ENCODE results near the gene YIPF6.
A peak's percentile ranks its signal among the peaks of the same experiment; 100 is the strongest.
"Not testable (repeated sequence)": the region's sequence is repeated elsewhere in the genome, so short reads cannot be mapped to it uniquely, and the experiment has no call there.

The YIPF6 gene

GRCh38 chrX:68506649-68507048 lies 7.8 kb downstream of the YIPF6 start:
- Histone ChIP-seq H3K4me3 (ENCODE audit: low read depth in 1 of 2, low read length in 1 of 2) (no peak overlapping the region), H3K36me3 (peaks cover 7% of the 10 kb centered on the region), H3K9me3 (no peaks in the 10 kb centered on the region), H3K4me1 (ENCODE audit: control insufficient read depth in 1 of 2, insufficient read depth in 1 of 2, low read depth in 1 of 2, low read length in 1 of 2) (no peaks in the 10 kb centered on the region), H3K27ac (no peak overlapping the region), H3K27me3 (no peaks in the 10 kb centered on the region)
- no peak for TF ChIP-seq CTCF (IDR thresholded peaks at IDR 0.05)

GRCh38 chrX:68508799-68509198 lies 9.9 kb downstream of the YIPF6 start:
- Histone ChIP-seq H3K4me3 (ENCODE audit: low read depth in 1 of 2, low read length in 1 of 2) (no peak overlapping the region), H3K36me3 (peaks cover 20% of the 10 kb centered on the region), H3K27me3 (no peaks in the 10 kb centered on the region), H3K9me3 (no peaks in the 10 kb centered on the region), H3K27ac (no peak overlapping the region), H3K4me1 (ENCODE audit: control insufficient read depth in 1 of 2, insufficient read depth in 1 of 2, low read depth in 1 of 2, low read length in 1 of 2) (no peaks in the 10 kb centered on the region)
- TF ChIP-seq CTCF (IDR thresholded peaks at IDR 0.05), result no peak

GRCh38 chrX:68511255-68511654 lies 12.4 kb downstream of the YIPF6 start:
- Histone ChIP-seq H3K4me1 (ENCODE audit: control insufficient read depth in 1 of 2, insufficient read depth in 1 of 2, low read depth in 1 of 2, low read length in 1 of 2) (no peaks in the 10 kb centered on the region), H3K27me3 (no peaks in the 10 kb centered on the region), H3K4me3 (ENCODE audit: low read depth in 1 of 2, low read length in 1 of 2) (no peak overlapping the region), H3K36me3 (peaks cover 33% of the 10 kb centered on the region), H3K27ac (no peak overlapping the region), H3K9me3 (no peaks in the 10 kb centered on the region)
- TF ChIP-seq CTCF (IDR thresholded peaks at IDR 0.05), result peak; percentile 67

- H3K27ac ChIP-seq; H3K27me3 ChIP-seq; H3K9me3 ChIP-seq; H3K4me3 ChIP-seq (ENCODE audit: low read depth in 1 of 2, low read length in 1 of 2); H3K4me1 ChIP-seq (ENCODE audit: control insufficient read depth in 1 of 2, insufficient read depth in 1 of 2, low read depth in 1 of 2, low read length in 1 of 2): not testable (repeated sequence)
- H3K36me3 ChIP-seq, result peaks cover 43% of the 10 kb centered on the region
Observed at GRCh38 chrX:68524680-68525079, 25.8 kb downstream of the YIPF6 start.

GRCh38 chrX:68532831-68533533 lies 34.1 kb downstream of the YIPF6 start:
- H3K27ac ChIP-seq, result no peak overlapping the region
- TF ChIP-seq CTCF (IDR thresholded peaks at IDR 0.05), result no peak
- H3K9me3 ChIP-seq, result no peaks in the 10 kb centered on the region
- H3K4me1 ChIP-seq (ENCODE audit: control insufficient read depth in 1 of 2, insufficient read depth in 1 of 2, low read depth in 1 of 2, low read length in 1 of 2), result no peaks in the 10 kb centered on the region
- no peak overlapping the region for H3K4me3 ChIP-seq (ENCODE audit: low read depth in 1 of 2, low read length in 1 of 2)
- peaks cover 33% of the 10 kb centered on the region for H3K36me3 ChIP-seq
- H3K27me3 ChIP-seq, result no peaks in the 10 kb centered on the region

- H3K27ac ChIP-seq, result no peak overlapping the region
- H3K4me3 ChIP-seq (ENCODE audit: low read depth in 1 of 2, low read length in 1 of 2), result no peak overlapping the region
- TF ChIP-seq CTCF (IDR thresholded peaks at IDR 0.05), result no peak
- peaks cover 33% of the 10 kb centered on the region for H3K36me3 ChIP-seq
- H3K27me3 ChIP-seq, result no peaks in the 10 kb centered on the region
- H3K4me1 ChIP-seq (ENCODE audit: control insufficient read depth in 1 of 2, insufficient read depth in 1 of 2, low read depth in 1 of 2, low read length in 1 of 2), result no peaks in the 10 kb centered on the region
- no peaks in the 10 kb centered on the region for H3K9me3 ChIP-seq
Observed at GRCh38 chrX:68533656-68534055, 34.8 kb downstream of the YIPF6 start.
